AG04450 (cell line): ENCODE measurements around the gene BSN. TPM values are rescaled to one million over a fixed set of nuclear protein-coding genes. Genes with fewer than 3 reads are reported as not detected.

Experiments used
- CTCF ChIA-PET: fragments of 300-600, 350-600 bp; formaldehyde crosslinking; extraction: SDS; loops from one replicate; lab custom pipeline; 2022; ENCODE audit warnings: antibody characterized with exemption, inconsistent platforms; lab: Charles Lee
- POLR2A ChIA-PET: fragments of 350-600 bp; formaldehyde crosslinking; extraction: SDS; loops from one replicate; lab custom pipeline; 2021; ENCODE audit warnings: antibody characterized with exemption, inconsistent platforms; lab: Yijun Ruan, JAX
- DNase-seq: peaks from one replicate; pipeline ENCODE4 v3.0.0-alpha.2; 2011; ENCODE audit warnings: low read depth, low spot score
- H3K27ac ChIP-seq: one replicate; pipeline ENCODE4 v1.5.1; 2012; ENCODE audit warnings: low read depth, low read length, control low read depth
- H3K27me3 ChIP-seq: one replicate; pipeline ENCODE4 v1.6.0; 2012; ENCODE audit warnings: low read length; ENCODE audit not compliant: control insufficient read depth, insufficient read depth
- H3K4me3 ChIP-seq: 2 replicates; pipeline ENCODE4 v1.5.1; 2011; ENCODE audit warnings: mild to moderate bottlenecking, low read depth, low read length, control low read depth
- H3K9me3 ChIP-seq: 2 replicates; pipeline ENCODE4 v1.5.1; 2012; ENCODE audit warnings: low read length; ENCODE audit not compliant: control insufficient read depth, insufficient read depth
- CTCF ChIP-seq: IDR thresholded peaks from 2 replicates; pipeline ENCODE4 v1.5.1; 2011; ENCODE audit warnings: low read depth, low read length, control low read depth, inconsistent platforms
- polyA plus RNA-seq: library from polyadenylated mRNA; depleted of rRNA; stranded (reverse); fragments of >200 nt; gene quantifications from 2 replicates; pipeline ENCODE4 v1.2.3, GENCODE V29; 2011

The BSN gene
- polyA plus RNA-seq, 1 experiment, result not detected

GRCh38 chr3:49706456-49707112, 152.3 kb downstream of the BSN start:
- no peak for DNase-seq
- no peak overlapping the region for H3K4me3 ChIP-seq
- no peaks in the 10 kb centered on the region for H3K9me3 ChIP-seq
- no peak for TF ChIP-seq CTCF
- ChIA-PET POLR2A (no interaction called here), CTCF (no interaction called here)
- no peaks in the 10 kb centered on the region for H3K27me3 ChIP-seq
- no peak overlapping the region for H3K27ac ChIP-seq

GRCh38 chr3:49707113-49707480, 152.8 kb downstream of the BSN start:
- no peak overlapping the region for H3K4me3 ChIP-seq
- ChIA-PET POLR2A (no interaction called here), CTCF (no interaction called here)
- no peak for DNase-seq
- no peak overlapping the region for H3K27ac ChIP-seq
- no peak for TF ChIP-seq CTCF
- no peaks in the 10 kb centered on the region for H3K27me3 ChIP-seq
- H3K9me3 ChIP-seq, result no peaks in the 10 kb centered on the region

GRCh38 chr3:49709852-49710251, 155.6 kb downstream of the BSN start:
- POLR2A ChIA-PET, result no interaction called here
- no peaks in the 10 kb centered on the region for H3K9me3 ChIP-seq
- no peak for TF ChIP-seq CTCF

GRCh38 chr3:49711489-49711888, 157.2 kb downstream of the BSN start:
- DNase-seq, result no peak
- no peaks in the 10 kb centered on the region for H3K27me3 ChIP-seq
- POLR2A ChIA-PET, result interaction anchor here (1.4 kb wide), 1 partner anchor 9 kb away, joined by 5 read pairs; no protein-coding TSS in a partner anchor
- H3K4me3 ChIP-seq, result no peak overlapping the region
- TF ChIP-seq CTCF, result no peak
- CTCF ChIA-PET, result interaction anchor here (1.2 kb wide), 1 partner anchor 172 kb away, joined by 3 read pairs; no protein-coding TSS in a partner anchor
- H3K27ac ChIP-seq, result no peak overlapping the region
- no peaks in the 10 kb centered on the region for H3K9me3 ChIP-seq

More at GRCh38 chr3:49709852-49710251, 155.6 kb downstream of the BSN start:
- DNase-seq, result no peak
- H3K27me3 ChIP-seq, result no peaks in the 10 kb centered on the region
- H3K4me3 ChIP-seq, result no peak overlapping the region
- CTCF ChIA-PET, result no interaction called here
- no peak overlapping the region for H3K27ac ChIP-seq

- DNase-seq, result no peak
- Histone ChIP-seq H3K9me3 (no peaks in the 10 kb centered on the region), H3K27me3 (no peaks in the 10 kb centered on the region), H3K27ac (no peak overlapping the region), H3K4me3 (no peak overlapping the region)
- no peak for TF ChIP-seq CTCF
- POLR2A ChIA-PET, result interaction anchor here (1.4 kb wide), 1 partner anchor 10 kb away, joined by 5 read pairs; no protein-coding TSS in a partner anchor
- CTCF ChIA-PET, result interaction anchor here (1.2 kb wide), 1 partner anchor 172 kb away, joined by 3 read pairs; no protein-coding TSS in a partner anchor
These were observed 157.9 kb downstream of the BSN start for GRCh38 chr3:49712166-49712565.
